T follicular helper cell (primary cell): Measurements from ENCODE around the gene TOMT.
"Not testable (repeated sequence)": the region's sequence is repeated elsewhere in the genome, so short reads cannot be mapped to it uniquely, and the experiment has no call there.

ENCODE experiments used
- DNase-seq: peaks from one replicate; pipeline ENCODE4 v3.0.0-alpha.2; 2020; ENCODE audit warnings: low read depth

Gene TOMT

GRCh38 chr11:72127923-72128322, 22.2 kb downstream of the TOMT start:
- no peak for DNase-seq

- no peak for DNase-seq
Measured at GRCh38 chr11:72129381-72129780, 23.7 kb downstream of the TOMT start.

DNA sequence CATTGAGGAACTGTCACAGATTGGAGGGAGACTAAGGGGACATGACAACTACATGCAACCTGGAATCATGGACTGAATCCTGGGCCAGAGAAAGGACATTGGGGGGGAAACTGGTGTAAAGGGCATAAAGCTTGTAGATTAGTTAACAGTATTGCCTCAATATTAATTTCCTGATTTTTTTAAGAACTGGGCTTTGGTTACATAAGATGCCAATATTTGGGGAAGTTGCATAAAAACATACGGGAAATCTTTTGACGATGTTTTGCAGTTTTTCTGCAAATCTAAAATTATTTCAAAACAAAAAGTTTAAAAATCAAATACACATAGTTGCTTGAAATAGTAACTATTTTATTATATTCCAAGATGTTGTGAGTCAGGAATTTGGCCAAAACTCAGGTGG, 26.9 kb downstream of the TOMT start:
- no peak for DNase-seq

DNA sequence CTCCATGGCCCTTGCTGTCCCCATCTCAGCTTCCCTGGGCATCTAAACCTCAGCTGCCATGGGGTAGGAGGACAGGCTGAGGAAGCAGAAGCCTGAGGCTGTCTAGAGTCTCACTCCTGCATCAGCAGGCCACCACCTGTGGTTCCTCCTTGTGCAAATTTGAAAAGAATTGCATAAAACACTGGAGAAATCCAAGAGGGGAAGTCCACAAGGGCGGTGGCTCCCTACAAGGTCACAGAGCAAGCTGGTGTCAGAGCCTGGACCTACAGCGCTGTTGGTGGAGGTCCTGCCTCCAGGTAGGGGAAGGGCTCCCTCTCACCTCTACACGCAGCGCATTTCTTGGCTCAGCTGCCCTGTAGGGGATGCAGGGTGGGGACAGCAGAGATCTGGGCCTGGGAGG, 29.7 kb downstream of the TOMT start, which contains the start of gene FOLR3:
Gene FOLR3 (plus strand): TSS at position 253 of the 400 bp plus-strand sequence. CDS start 228 bp downstream, outside the sequence.
- DNase-seq: not testable (repeated sequence)

DNA sequence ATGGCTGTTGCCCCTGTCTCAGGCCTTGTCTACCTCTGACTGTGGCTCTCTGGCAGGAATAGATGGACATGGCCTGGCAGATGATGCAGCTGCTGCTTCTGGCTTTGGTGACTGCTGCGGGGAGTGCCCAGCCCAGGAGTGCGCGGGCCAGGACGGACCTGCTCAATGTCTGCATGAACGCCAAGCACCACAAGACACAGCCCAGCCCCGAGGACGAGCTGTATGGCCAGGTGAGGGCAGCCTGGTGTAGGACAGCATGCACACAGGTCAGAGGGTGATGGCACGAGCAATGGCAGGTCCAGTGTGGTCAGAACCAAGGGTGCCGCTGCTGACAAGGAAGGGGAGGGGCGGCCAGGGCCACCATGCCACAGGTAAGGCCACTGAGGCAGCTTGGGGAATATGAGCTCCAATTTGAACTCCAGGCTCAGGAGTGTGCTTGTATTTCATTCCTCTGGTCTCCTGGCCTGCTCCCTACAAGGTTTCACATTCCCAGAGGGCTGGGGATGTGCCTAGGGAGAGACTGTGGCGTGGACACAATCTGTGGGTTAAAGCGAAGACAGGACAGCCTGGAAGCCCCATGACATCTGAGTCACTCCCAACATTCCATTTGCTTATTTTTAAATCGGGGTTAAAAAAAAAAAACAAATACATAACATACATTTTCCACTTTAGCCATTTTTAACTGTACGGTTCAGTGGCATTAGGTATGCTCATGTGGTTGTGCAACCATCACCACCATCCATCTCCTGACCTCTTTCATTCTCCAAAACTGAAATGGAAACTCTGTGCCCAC, 30.4 kb downstream of the TOMT start:
- no peak for DNase-seq

DNA sequence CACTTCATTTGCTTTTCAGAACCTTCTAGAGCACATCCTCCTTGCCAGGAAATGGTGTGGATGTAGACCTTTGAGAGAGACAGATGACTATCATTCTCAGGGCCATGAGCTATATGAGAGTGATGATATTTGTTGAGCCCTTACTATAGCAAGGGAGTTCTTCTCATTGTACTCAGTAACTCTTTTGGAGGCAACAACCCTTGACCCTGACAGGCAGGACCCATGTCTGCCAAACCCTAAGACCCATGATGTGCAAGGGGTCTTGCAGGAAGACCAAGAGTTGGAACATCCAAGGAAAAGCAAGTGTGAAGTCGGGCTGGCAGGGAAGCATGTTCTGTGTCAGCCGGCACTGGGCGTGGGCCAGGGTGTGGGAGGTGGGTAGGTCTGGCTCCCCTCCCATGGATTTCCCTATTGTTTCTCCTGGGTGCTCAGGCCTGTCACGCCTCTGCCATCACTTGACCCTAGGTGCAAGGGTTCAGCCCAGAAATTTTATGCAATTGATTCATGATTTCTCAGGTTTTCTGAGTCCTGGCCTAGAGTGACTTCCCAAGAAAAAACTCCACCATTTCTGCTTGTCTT, 31.0 kb downstream of the TOMT start:
- no peak for DNase-seq

- DNase-seq: no peak
Measured at GRCh38 chr11:72138821-72139390, 33.2 kb downstream of the TOMT start.

GRCh38 chr11:72139500-72139899, 33.8 kb downstream of the TOMT start:
- no peak for DNase-seq

DNA sequence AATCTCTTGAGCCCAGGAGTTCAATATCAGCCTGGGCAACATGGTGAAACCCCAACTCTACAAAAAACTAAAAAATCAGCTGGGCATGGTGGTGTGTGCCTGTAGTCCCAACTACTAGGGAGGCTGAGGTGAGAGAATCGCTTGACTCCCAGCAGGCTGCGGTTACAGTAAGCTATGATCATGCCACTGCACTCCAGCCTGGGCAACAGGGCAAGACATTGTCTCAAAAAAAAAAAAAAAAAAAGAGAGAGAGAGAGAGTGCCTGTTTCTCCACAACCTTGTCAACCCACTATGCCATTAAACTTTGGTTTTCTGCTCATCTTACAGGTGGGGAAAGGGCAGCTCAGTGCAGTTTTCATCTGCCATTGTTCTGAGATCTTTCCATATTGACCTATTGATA, 34.9 kb downstream of the TOMT start:
- no peak for DNase-seq

DNA sequence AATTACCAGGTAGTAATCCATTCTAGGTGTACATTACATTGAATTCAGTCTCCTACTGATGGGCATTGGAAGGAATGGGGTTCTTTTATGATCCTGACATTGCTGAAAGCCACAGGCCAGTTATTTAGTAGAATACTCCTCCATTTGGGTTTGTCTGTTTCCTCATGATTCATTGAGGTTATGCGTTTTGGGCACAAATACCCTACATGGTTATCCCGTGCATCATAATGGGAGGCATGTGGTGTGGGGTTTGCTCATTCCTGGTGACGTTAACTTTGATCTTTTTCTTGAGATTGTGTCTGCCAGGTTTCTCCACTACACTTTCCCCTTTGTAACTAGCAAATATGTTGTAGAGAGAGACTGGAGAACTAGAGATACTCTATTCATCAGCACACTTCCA, 35.3 kb downstream of the TOMT start:
- DNase-seq: no peak

GRCh38 chr11:72142086-72142485, 36.4 kb downstream of the TOMT start:
- DNase-seq: not testable (repeated sequence)

DNA sequence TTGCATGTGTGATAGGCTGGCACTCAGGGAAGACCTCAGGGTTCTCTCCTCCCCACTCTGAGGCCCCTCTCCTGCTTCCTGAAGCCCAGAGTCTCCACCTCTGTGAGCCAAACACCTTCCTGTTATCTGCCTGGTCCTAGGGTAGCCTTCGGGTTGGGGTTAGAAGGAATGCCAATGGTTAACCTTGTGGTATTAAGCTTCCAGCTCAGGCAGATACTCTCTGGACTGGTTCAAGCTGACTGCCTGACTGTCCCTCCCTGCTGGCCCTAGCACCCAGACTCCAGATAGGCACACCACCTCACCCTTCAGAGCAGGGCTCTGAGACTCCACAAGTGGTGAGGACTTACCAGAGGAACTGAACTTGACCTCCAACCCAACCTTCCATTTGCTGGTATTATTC, 36.8 kb downstream of the TOMT start:
- DNase-seq: not testable (repeated sequence)

GRCh38 chr11:72144807-72145565, 39.3 kb downstream of the TOMT start:
- no peak for DNase-seq

DNA sequence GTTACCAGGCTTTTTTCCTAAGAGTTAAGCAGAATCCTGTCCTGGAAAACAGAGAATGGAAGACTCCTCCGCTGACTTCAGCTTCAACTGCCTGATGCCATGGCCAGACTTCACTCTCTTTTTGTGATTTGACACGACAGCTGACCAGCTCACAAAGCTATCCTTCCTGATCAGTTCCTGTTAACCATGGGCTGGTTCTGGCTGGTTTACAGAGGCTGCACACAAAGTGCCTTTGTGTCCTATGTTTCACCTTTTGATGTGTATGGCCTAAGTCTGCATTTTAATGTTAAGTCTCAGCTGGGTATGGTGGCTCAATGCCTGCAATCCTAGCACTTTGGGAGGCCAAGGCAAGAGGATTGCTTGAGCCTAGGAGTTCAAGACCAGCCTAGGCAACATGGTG, 40.9 kb downstream of the TOMT start:
- DNase-seq: no peak

DNA sequence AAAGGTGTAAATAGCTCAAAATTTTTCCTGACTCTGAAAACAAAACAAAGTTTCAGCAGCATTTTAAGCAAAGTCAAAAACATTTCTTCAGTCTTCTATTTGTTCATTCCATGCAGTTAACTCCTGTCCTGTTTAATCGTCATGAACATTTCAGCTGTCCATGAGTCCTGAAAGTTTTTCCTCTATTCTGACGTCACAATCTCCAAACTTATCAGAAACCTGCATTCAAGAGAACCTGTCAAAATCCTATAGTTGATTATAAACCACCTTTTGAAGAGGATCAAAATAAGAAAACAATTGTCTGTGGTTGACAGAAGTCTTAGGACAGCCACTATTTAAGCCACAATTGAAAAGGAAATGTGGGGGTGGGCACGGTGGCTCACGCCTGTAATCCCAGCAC, 45.2 kb downstream of the TOMT start:
- DNase-seq: no peak

DNA sequence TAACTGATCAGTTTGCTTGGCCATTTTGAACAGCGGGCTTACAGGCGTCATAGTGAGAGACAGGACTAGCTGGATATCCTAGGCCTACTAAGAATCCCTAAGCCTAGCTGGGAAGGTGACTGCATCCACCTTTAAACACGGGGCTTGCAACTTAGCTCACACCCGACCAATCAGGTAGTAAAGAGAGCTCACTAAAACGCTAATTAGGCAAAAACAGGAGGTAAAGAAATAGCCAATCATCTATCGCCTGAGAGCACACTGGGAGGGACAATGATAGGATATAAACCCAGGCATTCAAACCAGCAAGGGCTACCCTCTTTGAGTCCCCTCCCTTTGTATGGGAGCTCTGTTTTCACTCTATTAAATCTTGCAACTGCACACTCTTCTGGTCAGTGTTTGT, 48.1 kb downstream of the TOMT start:
- not testable (repeated sequence) for DNase-seq

DNA sequence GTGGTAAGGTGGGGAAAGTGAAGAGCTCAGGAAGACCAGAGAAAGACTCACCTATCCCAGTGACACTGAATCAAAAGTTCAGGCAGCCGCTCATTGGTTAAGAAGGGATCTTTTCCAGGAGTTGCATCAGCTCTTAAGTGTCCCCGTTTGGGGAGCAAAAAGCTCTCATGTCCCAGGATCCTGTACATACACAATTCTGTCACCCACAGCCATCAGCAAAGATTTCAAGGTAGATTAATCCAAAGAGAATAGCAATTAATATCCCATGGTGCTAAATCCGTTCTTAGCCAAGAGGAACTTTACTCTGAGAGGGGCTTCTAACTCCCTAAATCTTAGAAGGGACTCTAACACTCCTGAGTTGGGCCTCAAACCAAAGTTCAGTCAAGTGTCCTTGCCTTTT, 49.1 kb downstream of the TOMT start:
- no peak for DNase-seq

DNA sequence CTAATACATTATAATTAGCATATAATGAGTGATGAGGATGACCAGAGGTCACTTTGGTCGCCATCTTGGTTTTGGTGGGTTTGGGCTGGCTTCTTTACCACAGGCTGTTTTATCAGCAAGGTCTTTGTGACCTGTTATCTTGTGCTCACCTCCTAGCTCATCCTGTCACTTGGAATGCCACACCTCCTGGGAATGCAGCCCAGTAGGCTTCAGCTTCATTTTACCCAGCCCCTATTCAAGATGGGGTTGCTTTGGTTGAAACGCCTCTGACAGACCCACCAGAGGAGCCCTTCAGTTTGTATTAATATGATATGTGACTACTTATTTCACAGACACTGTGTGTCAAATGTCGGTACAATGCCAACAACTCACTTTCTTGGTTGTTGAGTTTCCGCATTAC, 50.0 kb downstream of the TOMT start:
- no peak for DNase-seq

GRCh38 chr11:72157131-72157530, 51.4 kb downstream of the TOMT start:
- DNase-seq: no peak
